Activated CD4-positive, alpha-beta T cell treated with anti-CD3 and anti-CD28 coated beads, Interleukin-2, Interleukin-4, amounts not matched to agents 100 ng/mL and 50 ng/mL, durations not matched to agents 16 hours and 8 hours (primary cell): ENCODE data around the gene ATF6.

Experiments
- DNase-seq: peaks from one replicate; pipeline ENCODE4 v3.0.0-alpha.2; 2020; ENCODE audit warnings: low spot score

Gene ATF6

GRCh38 chr1:161899091-161899490, 133.0 kb downstream of the ATF6 start:
- no peak for DNase-seq

GRCh38 chr1:161900160-161900559, 134.0 kb downstream of the ATF6 start:
- no peak for DNase-seq

- no peak for DNase-seq
These were observed 136.1 kb downstream of the ATF6 start for GRCh38 chr1:161902182-161902581.

- peak; percentile 26 for DNase-seq
These were observed 139.3 kb downstream of the ATF6 start for GRCh38 chr1:161905269-161905884.

- no peak for DNase-seq
These were observed 141.1 kb downstream of the ATF6 start for GRCh38 chr1:161907265-161907664.

GRCh38 chr1:161908264-161908663, 142.1 kb downstream of the ATF6 start:
- DNase-seq = no peak

GRCh38 chr1:161910604-161911003, 144.5 kb downstream of the ATF6 start:
- no peak for DNase-seq

GRCh38 chr1:161913482-161914140, 147.5 kb downstream of the ATF6 start:
- DNase-seq = no peak

- no peak for DNase-seq
These were observed 148.5 kb downstream of the ATF6 start for GRCh38 chr1:161914595-161914994.

GRCh38 chr1:161915051-161915503, 149.0 kb downstream of the ATF6 start:
- peak; percentile 28 for DNase-seq

GRCh38 chr1:161915978-161916377, 149.9 kb downstream of the ATF6 start:
- DNase-seq = no peak

DNA sequence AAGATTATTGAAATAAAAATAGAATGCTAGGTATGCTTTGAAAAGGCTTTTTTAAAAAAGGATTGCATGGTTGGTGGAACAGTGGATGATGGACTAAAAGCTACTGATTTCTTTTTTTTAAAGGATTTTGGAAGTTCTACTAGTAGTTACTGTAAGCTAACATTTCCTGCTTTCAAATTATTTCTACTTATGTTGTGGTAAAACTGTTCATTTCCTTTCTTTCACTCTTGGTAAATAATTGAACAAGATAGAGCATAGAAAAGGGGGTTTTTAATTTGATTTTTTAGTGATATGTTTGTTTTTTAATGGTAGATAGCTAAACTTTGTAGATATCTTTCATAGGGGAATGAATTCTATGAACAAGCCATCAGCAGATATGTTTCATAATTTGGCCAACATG, 153.1 kb downstream of the ATF6 start:
- no peak for DNase-seq

DNA sequence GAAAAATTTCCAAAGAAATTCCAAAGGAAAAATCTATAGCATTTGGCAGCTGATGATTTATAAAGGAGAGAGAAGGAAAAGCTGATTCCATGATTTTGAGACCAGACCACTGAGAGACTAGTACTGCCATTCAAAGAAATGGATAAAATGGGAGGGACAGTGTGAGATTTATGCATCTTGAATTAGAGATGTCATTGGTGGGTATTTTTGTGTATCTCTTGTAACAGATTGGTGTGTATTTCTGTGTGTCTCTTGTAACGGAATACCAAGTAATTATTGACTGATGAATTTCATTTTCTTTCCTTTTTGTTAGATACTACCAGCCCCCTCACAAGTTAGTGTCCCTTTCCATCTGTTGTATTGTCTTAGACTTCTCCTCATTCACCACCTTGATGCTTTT, 155.4 kb downstream of the ATF6 start:
- no peak for DNase-seq

- no peak for DNase-seq
These were observed 155.9 kb downstream of the ATF6 start for GRCh38 chr1:161921990-161922389.

DNA sequence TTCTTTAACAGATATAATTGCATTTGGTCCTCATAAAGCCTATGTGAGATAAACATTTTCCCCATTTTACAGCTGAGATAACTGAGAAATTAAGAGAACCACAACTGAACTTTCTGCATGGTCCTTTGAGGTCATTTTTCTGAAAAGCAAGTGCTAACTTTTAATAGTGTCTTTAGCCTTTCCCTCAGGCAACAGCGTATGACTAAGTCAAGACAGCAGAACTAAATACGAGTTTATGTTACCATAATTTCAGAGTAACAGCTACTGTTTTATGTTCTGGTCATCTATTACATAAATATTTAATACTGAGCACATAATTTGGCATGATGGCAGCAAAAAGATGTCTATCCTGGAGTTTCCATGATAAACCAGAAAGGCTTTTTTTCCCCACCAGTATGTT, 161.9 kb downstream of the ATF6 start:
- no peak for DNase-seq

DNA sequence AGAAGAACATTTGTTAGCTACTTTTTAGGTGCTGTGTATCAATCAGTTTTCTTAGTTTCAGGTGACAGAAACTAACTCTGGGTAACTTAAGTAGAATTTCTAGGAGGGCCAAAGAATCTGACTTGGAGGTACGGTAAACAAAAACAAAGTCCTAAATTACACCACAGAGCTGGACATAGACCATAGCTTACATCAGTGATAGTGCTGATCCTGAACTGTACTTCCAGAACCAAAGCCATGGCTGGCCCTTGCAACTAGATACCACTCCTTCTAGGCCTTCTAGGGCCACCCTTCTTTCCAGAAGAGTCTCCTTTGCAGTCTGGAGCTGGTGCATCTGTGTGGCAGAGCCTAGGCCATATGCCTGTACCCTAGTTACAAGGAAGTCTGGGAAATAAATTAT, 163.0 kb downstream of the ATF6 start:
- DNase-seq = no peak

- no peak for DNase-seq
These were observed 163.9 kb downstream of the ATF6 start for GRCh38 chr1:161930064-161930463.

- no peak for DNase-seq
These were observed 166.5 kb downstream of the ATF6 start for GRCh38 chr1:161932668-161933067.

DNA sequence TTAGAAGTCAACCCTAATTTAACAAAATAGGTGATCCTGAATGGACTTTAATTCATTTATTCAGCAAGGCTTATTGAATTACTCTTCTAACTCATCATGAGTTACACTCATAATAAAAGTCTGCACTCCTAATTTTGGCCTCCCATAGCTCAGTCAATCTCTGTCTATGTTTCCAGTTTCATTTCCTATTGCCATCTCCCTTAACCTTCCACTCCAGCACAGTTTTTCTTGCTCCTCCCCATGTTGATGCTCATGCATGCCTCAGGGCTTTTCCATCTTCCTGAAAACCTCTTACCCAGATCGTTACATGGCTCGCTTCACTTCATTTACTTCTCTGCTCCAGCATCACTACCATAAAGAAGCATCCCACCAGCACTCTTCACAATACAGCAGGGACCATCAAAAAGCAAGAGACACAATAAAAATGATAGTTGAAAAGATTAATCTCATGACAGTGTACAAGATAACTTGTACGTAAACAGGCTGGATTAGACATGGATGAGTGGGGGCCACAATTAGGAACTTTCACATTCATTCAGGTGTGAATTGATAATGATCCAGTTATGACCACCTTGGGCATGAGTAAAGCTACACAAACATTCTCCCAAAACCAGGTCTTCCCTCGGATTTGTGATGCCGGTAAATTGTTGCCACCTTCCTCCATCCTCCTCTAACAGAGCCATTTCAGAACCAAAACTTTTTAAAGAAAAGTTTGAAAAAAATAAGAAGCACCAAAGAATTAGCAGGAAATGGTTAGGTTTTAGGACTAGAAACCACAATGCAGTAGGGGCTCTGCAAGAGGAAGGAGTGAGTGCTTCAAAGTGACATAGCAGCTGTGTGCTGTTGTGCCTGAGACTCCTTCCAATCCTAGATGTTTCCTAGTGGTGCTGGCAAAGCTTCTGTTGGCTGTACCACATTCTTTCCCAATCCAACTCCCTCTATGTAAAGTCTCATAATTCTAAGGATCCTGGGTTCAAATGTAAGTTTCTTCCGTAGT, 167.8 kb downstream of the ATF6 start:
- DNase-seq = no peak

DNA sequence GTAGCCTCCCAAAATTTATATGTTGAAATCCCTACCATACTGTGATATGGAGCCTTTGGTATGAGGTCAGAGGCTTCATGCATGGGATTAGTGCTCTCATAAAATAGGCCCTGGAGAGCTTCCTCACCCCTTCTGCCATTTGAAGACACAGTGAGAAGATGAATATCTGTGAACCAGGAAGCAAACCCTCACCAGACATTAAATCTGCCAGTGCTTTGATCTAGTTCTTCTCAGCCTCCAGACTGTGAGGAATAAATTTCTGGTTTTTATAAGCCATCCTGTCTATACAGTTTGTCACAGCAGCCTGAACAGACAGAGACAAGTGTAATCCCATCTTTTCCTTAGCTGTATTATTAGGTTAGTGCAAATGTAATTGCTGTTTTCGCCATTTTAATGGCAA, 169.1 kb downstream of the ATF6 start:
- no peak for DNase-seq

GRCh38 chr1:161936786-161937185, 170.7 kb downstream of the ATF6 start:
- no peak for DNase-seq

- DNase-seq = no peak
These were observed 174.9 kb downstream of the ATF6 start for GRCh38 chr1:161940866-161941591.
